Spinal cord (tissue), 10 donors: ENCODE results near the gene ITLN1. TPM values are rescaled to one million over a fixed set of nuclear protein-coding genes. Genes with fewer than 3 reads are reported as not detected.
"Not testable (repeated sequence)": the region's sequence is repeated elsewhere in the genome, so short reads cannot be mapped to it uniquely, and the experiment has no call there.

ENCODE experiments used
- DNase-seq, 6 donors: peaks; one replicate each; pipeline versions ENCODE4 v3.0.0 to v3.0.0-alpha.2; 2013 to 2015; ENCODE audit warnings: low spot score in 6 of 6, low read depth in 4 of 6
- H3K27ac ChIP-seq: one replicate; pipeline ENCODE4 v1.5.1; 2013; ENCODE audit warnings: low read depth, low read length, control low read depth
- H3K27me3 ChIP-seq: one replicate; pipeline ENCODE4 v1.6.1; 2013; ENCODE audit warnings: low read length; ENCODE audit not compliant: control insufficient read depth, insufficient read depth
- H3K36me3 ChIP-seq: one replicate; pipeline ENCODE4 v1.6.1; 2013; ENCODE audit warnings: low read length; ENCODE audit not compliant: control insufficient read depth, insufficient read depth
- H3K4me1 ChIP-seq: one replicate; pipeline ENCODE4 v1.6.1; 2013; ENCODE audit warnings: low read length; ENCODE audit not compliant: control insufficient read depth, insufficient read depth
- H3K4me3 ChIP-seq: one replicate; pipeline ENCODE4 v1.5.1; 2013; ENCODE audit warnings: low read depth, low read length, control low read depth
- H3K9me3 ChIP-seq: one replicate; pipeline ENCODE4 v1.6.1; 2013; ENCODE audit warnings: low read length; ENCODE audit not compliant: control insufficient read depth, insufficient read depth
- WGBS: methylation state at CpG from one replicate; pipeline ENCODE4 v1.1.5; 2013; ENCODE audit warnings: missing lambda C conversion rate; ENCODE audit not compliant: insufficient coverage; 5-methylcytosine and 5-hydroxymethylcytosine counted together
- polyA plus RNA-seq, 2 donors: library from polyadenylated mRNA; unstranded; fragments of 120-200 nt; gene quantifications; one replicate each; pipeline ENCODE4 v1.2.1, GENCODE V29; 2013; ENCODE audit not compliant: insufficient read length in 2 of 2
- total RNA-seq, 2 donors: library from RNA; depleted of rRNA in 1 of 2; stranded (reverse); fragments of 120-200 nt in 1 of 2; fragments of >200 nt in 1 of 2; gene quantifications; one replicate each; pipeline versions ENCODE4 v1.2.3 to v1.2.4, GENCODE V29; 2013 to 2014
- donor health status: healthy.

ITLN1 gene
- total and polyA plus RNA-seq, 4 donors = 0.22 to 1.1 TPM; not detected in 2

- H3K4me1 ChIP-seq = no peaks in the 10 kb centered on the region
- no CpG with 5 or more reads among the region's 3 CpGs for WGBS
- no peak overlapping the region for H3K27ac ChIP-seq
- no peaks in the 10 kb centered on the region for H3K27me3 ChIP-seq
- H3K36me3 ChIP-seq = no peaks in the 10 kb centered on the region
- DNase-seq = no peak
- H3K9me3 ChIP-seq = peaks cover 1% of the 10 kb centered on the region
- no peak overlapping the region for H3K4me3 ChIP-seq
Measured at GRCh38 chr1:160874935-160875334, 10.0 kb downstream of the ITLN1 start.

DNA sequence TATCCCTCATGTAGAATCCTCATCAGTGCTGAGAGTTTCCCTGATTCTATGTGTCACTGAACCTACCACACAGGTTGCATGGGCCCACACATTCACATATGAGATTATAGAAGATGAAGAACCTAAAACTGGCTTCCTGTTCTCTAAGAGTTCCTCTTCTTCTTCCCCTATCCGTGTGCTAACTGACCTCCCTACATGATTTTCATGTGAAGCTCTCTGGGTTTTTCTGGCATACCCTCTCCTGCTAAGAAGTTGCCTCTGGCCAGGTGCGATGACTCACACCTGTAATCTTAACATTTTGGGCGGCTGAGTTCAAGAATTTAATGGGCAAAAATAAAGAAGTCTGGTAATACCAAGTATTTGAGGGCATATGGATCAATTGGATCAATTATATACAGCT lies 16.8 kb downstream of the ITLN1 start:
- Histone ChIP-seq H3K27ac (no peak overlapping the region), H3K27me3 (no peaks in the 10 kb centered on the region), H3K4me1 (no peaks in the 10 kb centered on the region), H3K36me3 (no peaks in the 10 kb centered on the region), H3K9me3 (no peaks in the 10 kb centered on the region), H3K4me3 (no peak overlapping the region)
- no peak for DNase-seq
- 86% methylated on average over 1 of the region's 3 CpGs for WGBS

- not testable (repeated sequence) for H3K27me3 ChIP-seq, H3K4me3 ChIP-seq, H3K36me3 ChIP-seq, H3K27ac ChIP-seq, H3K4me1 ChIP-seq, DNase-seq, H3K9me3 ChIP-seq
- WGBS = 83% methylated on average over 1 of the region's 4 CpGs
Measured at GRCh38 chr1:160867651-160868050, 17.3 kb downstream of the ITLN1 start.

DNA sequence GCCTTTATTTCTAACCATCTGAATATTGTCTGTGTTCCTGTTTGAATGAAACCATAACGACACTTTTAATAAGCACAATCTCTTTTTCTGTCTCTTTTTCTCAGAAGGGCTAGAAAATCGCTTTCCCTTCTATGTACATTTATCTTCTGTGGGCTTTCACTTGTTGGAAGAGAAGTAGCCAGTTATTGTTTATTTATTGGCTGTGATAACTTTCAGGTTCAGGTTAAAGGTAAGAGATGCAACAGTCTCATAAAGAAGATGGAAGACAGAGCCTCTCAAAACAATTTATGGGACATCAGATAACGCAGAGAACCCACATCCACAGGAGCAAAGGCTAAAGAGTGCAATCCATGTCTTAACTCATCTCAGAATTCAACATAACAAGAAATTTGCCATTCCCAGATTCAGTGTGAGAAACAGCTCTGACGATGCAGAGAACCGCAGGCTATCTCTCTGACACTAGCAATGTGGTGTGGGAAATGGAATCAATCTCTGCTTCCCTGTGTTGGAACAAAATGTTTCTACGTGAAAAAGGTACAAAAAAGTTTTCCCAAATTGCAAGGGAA lies 18.2 kb downstream of the ITLN1 start:
- Histone ChIP-seq H3K27me3 (no peaks in the 10 kb centered on the region), H3K9me3 (no peaks in the 10 kb centered on the region), H3K27ac (no peak overlapping the region), H3K4me3 (no peak overlapping the region), H3K36me3 (no peaks in the 10 kb centered on the region), H3K4me1 (peaks cover 4% of the 10 kb centered on the region)
- DNase-seq = peak in 1 of 6 donors; percentile 16
- WGBS = no CpG with 5 or more reads among the region's 6 CpGs

- Histone ChIP-seq H3K27ac (no peak overlapping the region), H3K4me3 (no peak overlapping the region), H3K4me1 (peaks cover 4% of the 10 kb centered on the region), H3K27me3 (no peaks in the 10 kb centered on the region), H3K36me3 (no peaks in the 10 kb centered on the region), H3K9me3 (no peaks in the 10 kb centered on the region)
- DNase-seq = no peak
Measured at GRCh38 chr1:160866001-160866694, 18.8 kb downstream of the ITLN1 start.

- H3K4me1 ChIP-seq = peaks cover 4% of the 10 kb centered on the region
- no peaks in the 10 kb centered on the region for H3K36me3 ChIP-seq
- no peaks in the 10 kb centered on the region for H3K27me3 ChIP-seq
- H3K4me3 ChIP-seq = no peak overlapping the region
- DNase-seq = no peak
- WGBS = 74% methylated on average over 3 of the region's 5 CpGs
- no peak overlapping the region for H3K27ac ChIP-seq
- H3K9me3 ChIP-seq = no peaks in the 10 kb centered on the region
Measured at GRCh38 chr1:160865337-160865736, 19.6 kb downstream of the ITLN1 start.

DNA sequence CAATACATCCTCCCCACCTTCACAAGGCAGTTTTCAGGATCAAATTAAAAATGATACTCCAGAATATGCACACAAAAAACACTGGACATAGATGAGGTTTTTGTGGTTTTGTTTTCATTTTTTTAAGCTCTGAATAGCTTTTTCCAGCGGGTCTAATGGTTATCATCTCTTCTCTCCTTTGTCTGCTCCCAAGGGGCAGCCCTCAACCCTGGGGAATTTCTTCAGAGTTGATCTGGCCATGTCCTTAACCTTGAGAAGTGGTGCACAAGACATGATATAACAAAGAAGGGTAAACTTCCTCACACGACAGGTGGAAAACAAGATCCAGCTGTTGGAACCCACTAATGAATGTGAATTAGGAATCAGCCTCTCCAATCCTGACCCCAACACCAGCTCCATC lies 20.8 kb downstream of the ITLN1 start:
- no peak for DNase-seq
- H3K4me3 ChIP-seq = no peak overlapping the region
- no peaks in the 10 kb centered on the region for H3K27me3 ChIP-seq
- H3K9me3 ChIP-seq = no peaks in the 10 kb centered on the region
- no CpG with 5 or more reads among the region's 2 CpGs for WGBS
- H3K27ac ChIP-seq = no peak overlapping the region
- H3K36me3 ChIP-seq = no peaks in the 10 kb centered on the region
- peaks cover 4% of the 10 kb centered on the region for H3K4me1 ChIP-seq

DNA sequence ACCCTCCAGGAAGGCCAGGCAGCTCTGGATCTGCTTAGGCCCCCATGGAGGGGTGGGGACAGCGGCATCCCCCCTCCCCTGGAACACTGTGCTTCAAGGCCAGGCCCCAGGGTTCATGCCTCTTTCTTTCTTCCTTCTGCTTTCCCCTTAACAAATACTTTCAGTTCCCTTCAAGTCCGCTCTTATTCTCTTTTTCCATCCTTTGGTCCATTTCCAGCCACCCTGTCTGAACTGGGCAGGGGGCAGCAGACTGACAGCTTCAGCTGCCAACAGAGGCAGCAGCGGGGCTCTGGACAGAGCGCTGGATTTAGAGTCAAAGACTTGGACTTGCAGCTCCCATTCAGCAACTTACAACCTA lies 21.2 kb downstream of the ITLN1 start:
- Histone ChIP-seq H3K4me3 (no peak overlapping the region), H3K9me3 (no peaks in the 10 kb centered on the region), H3K27me3 (no peaks in the 10 kb centered on the region), H3K27ac (no peak overlapping the region), H3K4me1 (peaks cover 4% of the 10 kb centered on the region), H3K36me3 (no peaks in the 10 kb centered on the region)
- 63% methylated on average over 4 of the region's 4 CpGs for WGBS
- no peak for DNase-seq

DNA sequence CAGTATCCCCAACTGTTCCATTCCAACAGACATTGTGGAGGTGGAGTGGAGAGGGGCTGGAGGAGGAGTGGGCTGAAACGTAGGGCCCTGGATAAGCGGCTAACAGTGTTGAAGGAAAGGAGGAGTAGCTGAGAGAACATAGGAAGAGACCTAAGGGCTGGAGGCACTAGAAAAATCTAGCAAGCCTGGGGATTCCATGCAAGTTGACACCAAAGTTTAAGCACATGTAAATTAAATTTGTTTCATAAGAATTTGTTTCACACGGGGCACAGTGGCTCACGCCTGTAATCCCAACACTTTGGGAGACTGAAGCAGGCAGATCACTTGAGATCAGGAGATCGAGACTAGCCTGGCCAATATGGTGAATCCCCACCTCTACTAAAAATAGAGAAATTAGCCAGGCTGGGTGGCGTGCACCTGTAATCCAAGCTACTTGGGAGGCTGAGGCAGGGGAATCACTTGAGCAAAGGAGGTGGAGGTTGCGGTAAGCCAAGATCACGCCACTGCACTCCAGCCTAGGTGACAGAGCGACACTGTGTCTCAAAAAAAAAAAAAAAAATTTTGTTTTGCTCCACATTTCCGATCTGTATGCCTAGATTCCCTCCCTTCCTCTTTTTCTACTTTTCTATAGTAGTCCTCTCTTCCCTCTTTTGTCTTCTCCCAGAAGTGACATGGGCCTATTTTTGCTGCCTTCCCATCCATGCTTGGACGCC lies 21.8 kb downstream of the ITLN1 start:
- no peak for DNase-seq
- no peaks in the 10 kb centered on the region for H3K9me3 ChIP-seq
- 93% methylated on average over 8 of the region's 11 CpGs for WGBS
- H3K27me3 ChIP-seq = no peaks in the 10 kb centered on the region
- no peaks in the 10 kb centered on the region for H3K36me3 ChIP-seq
- H3K4me1 ChIP-seq = peaks cover 4% of the 10 kb centered on the region
- no peak overlapping the region for H3K27ac ChIP-seq
- H3K4me3 ChIP-seq = no peak overlapping the region
